DND-41 (cell line): ENCODE measurements around the gene THBD.

Experiments used
- CTCF ChIP-seq: IDR thresholded peaks from 2 replicates; pipeline ENCODE4 v1.5.1; 2012; ENCODE audit warnings: borderline replicate concordance, low read length, moderate library complexity, mild to moderate bottlenecking; ENCODE audit not compliant: poor library complexity, severe bottlenecking; ENCODE audit errors: extremely low read depth
- EZH2 ChIP-seq: IDR thresholded peaks from 3 replicates; pipeline ENCODE4 v1.6.1; 2012; ENCODE audit warnings: borderline replicate concordance, low read depth, mild to moderate bottlenecking, moderate library complexity, low read length, inconsistent platforms; ENCODE audit not compliant: severe bottlenecking

- TF ChIP-seq CTCF (no peak), EZH2 (no peak)
Measured at GRCh38 chr20:23091721-23092383, 42.4 kb upstream of the THBD start.
